ENCODE measurements around the gene SEMA6A. TPM values are rescaled to one million over a fixed set of nuclear protein-coding genes. Genes with fewer than 3 reads are reported as not detected.

Gene SEMA6A
- total and polyA plus RNA-seq, 2 of the 13 experiments (the other 11 are each of a cell fraction or from before 2014, with no cell fraction given) = 5.1 to 6.5 TPM

DNA sequence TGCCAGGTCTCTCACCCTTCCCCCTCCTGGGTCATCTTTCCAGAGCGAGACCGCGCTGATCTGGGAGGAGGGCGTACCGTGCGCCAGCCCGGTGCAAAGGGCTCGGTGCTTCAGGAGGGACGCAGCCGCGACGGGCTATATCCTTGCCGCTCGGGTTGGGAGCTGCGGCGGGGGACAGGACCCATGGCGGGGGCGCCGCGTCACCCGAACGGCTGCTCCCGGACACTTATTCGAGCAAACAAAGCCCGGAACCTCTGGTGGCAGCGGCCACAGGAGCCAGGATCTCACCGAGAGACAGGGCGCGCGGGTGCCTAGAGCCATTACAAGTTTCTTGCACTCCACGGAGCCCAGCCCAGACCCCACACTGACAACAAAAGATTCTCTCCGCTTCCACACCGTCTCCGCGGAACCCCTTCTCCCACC, 1.3 kb downstream of the SEMA6A start:
- 56% methylated on average over 15 of the region's 35 CpGs for WGBS (ENCODE audit: low lambda C conversion rate)
- FAIRE-seq = no peak
- H3K27me3 ChIP-seq (ENCODE audit: control insufficient read depth in 1 of 2, insufficient read depth in 2 of 2, low read length in 2 of 2) = peaks cover 1 to 9% of the 10 kb centered on the region in 2 experiments; a peak in 1 of 5 replicates
- peak; percentile 66 for ATAC-seq
- TF ChIP-seq, protein P1, sequence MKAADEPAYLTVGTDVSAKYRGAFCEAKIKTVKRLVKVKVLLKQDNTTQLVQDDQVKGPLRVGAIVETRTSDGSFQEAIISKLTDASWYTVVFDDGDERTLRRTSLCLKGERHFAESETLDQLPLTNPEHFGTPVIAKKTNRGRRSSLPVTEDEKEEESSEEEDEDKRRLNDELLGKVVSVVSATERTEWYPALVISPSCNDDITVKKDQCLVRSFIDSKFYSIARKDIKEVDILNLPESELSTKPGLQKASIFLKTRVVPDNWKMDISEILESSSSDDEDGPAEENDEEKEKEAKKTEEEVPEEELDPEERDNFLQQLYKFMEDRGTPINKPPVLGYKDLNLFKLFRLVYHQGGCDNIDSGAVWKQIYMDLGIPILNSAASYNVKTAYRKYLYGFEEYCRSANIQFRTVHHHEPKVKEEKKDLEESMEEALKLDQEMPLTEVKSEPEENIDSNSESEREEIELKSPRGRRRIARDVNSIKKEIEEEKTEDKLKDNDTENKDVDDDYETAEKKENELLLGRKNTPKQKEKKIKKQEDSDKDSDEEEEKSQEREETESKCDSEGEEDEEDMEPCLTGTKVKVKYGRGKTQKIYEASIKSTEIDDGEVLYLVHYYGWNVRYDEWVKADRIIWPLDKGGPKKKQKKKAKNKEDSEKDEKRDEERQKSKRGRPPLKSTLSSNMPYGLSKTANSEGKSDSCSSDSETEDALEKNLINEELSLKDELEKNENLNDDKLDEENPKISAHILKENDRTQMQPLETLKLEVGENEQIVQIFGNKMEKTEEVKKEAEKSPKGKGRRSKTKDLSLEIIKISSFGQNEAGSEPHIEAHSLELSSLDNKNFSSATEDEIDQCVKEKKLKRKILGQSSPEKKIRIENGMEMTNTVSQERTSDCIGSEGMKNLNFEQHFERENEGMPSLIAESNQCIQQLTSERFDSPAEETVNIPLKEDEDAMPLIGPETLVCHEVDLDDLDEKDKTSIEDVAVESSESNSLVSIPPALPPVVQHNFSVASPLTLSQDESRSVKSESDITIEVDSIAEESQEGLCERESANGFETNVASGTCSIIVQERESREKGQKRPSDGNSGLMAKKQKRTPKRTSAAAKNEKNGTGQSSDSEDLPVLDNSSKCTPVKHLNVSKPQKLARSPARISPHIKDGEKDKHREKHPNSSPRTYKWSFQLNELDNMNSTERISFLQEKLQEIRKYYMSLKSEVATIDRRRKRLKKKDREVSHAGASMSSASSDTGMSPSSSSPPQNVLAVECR (CRISPR knock-in tag; IDR thresholded peaks at IDR 0.05; ENCODE audit: borderline replicate concordance) = 0 out of 2 replicates have a peak, but pooled peaks have one; percentile 20
- TF ChIP-seq NFE2 (CRISPR knock-in tag; IDR thresholded peaks at IDR 0.05) (no peak), CBX5 (CRISPR knock-in tag; IDR thresholded peaks at IDR 0.05; ENCODE audit: borderline replicate concordance) (0 out of 2 replicates have a peak, but pooled peaks have one; percentile 5), PHF8 (CRISPR knock-in tag; IDR thresholded peaks at IDR 0.05) (peak; percentile 40; the same call in 1 of the 2 replicates), ZNF441 (CRISPR knock-in tag; IDR thresholded peaks at IDR 0.05; ENCODE audit: borderline replicate concordance) (no peak), HNRNPL (IDR thresholded peaks at IDR 0.05; ENCODE audit: low read depth, low read length) (peak; percentile 9; the same call in 1 of the 2 replicates), ZNF777 (CRISPR knock-in tag; IDR thresholded peaks at IDR 0.05) (peak; percentile 41; the same call in 1 of the 2 replicates), HNRNPLL (IDR thresholded peaks at IDR 0.05; ENCODE audit: low read depth, low read length, poor library complexity, severe bottlenecking) (peak; percentile 77), ZNF251 (CRISPR knock-in tag; IDR thresholded peaks at IDR 0.05) (no peak)
- TF ChIP-seq, protein P2, sequence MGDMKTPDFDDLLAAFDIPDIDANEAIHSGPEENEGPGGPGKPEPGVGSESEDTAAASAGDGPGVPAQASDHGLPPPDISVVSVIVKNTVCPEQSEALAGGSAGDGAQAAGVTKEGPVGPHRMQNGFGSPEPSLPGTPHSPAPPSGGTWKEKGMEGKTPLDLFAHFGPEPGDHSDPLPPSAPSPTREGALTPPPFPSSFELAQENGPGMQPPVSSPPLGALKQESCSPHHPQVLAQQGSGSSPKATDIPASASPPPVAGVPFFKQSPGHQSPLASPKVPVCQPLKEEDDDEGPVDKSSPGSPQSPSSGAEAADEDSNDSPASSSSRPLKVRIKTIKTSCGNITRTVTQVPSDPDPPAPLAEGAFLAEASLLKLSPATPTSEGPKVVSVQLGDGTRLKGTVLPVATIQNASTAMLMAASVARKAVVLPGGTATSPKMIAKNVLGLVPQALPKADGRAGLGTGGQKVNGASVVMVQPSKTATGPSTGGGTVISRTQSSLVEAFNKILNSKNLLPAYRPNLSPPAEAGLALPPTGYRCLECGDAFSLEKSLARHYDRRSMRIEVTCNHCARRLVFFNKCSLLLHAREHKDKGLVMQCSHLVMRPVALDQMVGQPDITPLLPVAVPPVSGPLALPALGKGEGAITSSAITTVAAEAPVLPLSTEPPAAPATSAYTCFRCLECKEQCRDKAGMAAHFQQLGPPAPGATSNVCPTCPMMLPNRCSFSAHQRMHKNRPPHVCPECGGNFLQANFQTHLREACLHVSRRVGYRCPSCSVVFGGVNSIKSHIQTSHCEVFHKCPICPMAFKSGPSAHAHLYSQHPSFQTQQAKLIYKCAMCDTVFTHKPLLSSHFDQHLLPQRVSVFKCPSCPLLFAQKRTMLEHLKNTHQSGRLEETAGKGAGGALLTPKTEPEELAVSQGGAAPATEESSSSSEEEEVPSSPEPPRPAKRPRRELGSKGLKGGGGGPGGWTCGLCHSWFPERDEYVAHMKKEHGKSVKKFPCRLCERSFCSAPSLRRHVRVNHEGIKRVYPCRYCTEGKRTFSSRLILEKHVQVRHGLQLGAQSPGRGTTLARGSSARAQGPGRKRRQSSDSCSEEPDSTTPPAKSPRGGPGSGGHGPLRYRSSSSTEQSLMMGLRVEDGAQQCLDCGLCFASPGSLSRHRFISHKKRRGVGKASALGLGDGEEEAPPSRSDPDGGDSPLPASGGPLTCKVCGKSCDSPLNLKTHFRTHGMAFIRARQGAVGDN (CRISPR knock-in tag; IDR thresholded peaks at IDR 0.05) = peak; percentile 16
- peak overlapping the region; percentile 71 for H3K9ac ChIP-seq (ENCODE audit: insufficient read depth, low read depth, low read length)
- H3K4me2 ChIP-seq (ENCODE audit: low read depth, low read length) = peak overlapping the region; percentile 70
- ChIA-PET CTCF (ENCODE audit: low intra/inter-chr PET ratio, low total read pairs) (no interaction called here), POLR2A (no interaction called here)
- H3K9me3 ChIP-seq (ENCODE audit: low read length) = no peaks in the 10 kb centered on the region
- peaks cover 59% of the 10 kb centered on the region for H3K79me2 ChIP-seq (ENCODE audit: insufficient read depth, low read length)
- peak overlapping the region; percentile 58 to 75 (median 63); a peak in 5 of 6 replicates for H3K4me3 ChIP-seq (replicated peaks in 1 of 3; ENCODE audit: insufficient read depth in 1 of 3, low read depth in 2 of 3, low read length in 3 of 3)
- intact Hi-C loops (cut with micrococcal nuclease; ENCODE audit: unreplicated experiment) = loop anchor here (5.0 to 10.0 kb wide), 3 partner anchors 36 to 436 kb away; no protein-coding TSS in a partner anchor
- H2AFZ ChIP-seq (ENCODE audit: low read length) = no peak overlapping the region
- no peak for DNase-seq (ENCODE audit: low spot score)
- H3K36me3 ChIP-seq (replicated peaks in 1 of 2; ENCODE audit: control insufficient read depth in 1 of 2, insufficient read depth in 2 of 2, low read length in 2 of 2) = no peaks in the 10 kb centered on the region
- H3K4me1 ChIP-seq (ENCODE audit: insufficient read depth, low read length) = peaks cover 41% of the 10 kb centered on the region
- peak overlapping the region; percentile 62 for H3K27ac ChIP-seq (ENCODE audit: extremely low read length, insufficient read depth, low read length)
- BruUV-seq (replicated peaks) = no TSS peak
- in situ Hi-C loops (cut with HindIII; ENCODE audit: extremely low pct_ligation_motif_present, low pct_unique_long_range_greater_than_20kb) = loop anchor here (5.0 kb wide), 1 partner anchor 289 kb away; no protein-coding TSS in a partner anchor
- no peaks in the 10 kb centered on the region for H4K20me1 ChIP-seq (ENCODE audit: insufficient read depth, low read length)

All from HepG2 (cell line).